ENCODE data around the gene LDLRAD4.

LDLRAD4 gene

DNA sequence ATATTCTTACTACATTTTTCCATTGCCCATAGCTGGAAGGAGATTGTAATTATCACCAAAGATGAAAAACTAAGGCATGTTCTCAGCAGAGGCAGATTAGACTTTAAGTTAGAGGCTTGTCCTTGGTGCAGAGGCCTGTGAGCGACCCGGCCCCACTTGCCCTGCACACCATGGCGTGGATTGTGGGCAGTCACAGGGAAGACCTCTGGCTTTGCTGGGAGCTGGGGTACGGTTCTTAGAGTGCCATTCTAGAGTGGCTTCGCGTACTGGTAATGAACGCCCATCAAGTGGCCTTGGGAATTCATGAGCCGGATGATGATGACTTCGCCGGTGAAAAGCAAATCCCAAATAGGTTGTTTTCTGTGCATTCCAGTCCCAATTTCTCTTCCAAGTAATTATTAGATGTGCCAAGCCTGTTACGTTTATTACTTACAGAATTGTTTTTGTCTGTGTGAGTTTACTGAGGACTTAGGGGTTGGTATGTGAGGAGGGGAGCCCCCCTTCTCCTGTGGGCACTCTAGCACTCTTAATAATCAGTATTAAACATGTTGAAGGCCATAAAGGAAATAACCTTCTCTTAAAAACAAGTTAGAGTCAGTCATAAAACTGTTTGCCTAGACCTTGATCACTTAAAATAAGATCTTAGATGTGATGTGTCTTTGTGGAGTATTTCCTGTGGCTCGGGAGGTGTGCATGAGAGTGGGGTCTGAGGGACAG, 90.6 kb downstream of the LDLRAD4 start:
- TF ChIP-seq EGR1 (IDR thresholded peaks at IDR 0.05): no peak
- TF ChIP-seq, protein P1, sequence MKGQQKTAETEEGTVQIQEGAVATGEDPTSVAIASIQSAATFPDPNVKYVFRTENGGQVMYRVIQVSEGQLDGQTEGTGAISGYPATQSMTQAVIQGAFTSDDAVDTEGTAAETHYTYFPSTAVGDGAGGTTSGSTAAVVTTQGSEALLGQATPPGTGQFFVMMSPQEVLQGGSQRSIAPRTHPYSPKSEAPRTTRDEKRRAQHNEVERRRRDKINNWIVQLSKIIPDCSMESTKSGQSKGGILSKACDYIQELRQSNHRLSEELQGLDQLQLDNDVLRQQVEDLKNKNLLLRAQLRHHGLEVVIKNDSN (IDR thresholded peaks at IDR 0.05): no peak
- TF ChIP-seq TAF1 (IDR thresholded peaks at IDR 0.05; ENCODE audit: low read depth): no peak
- no peak for TF ChIP-seq NFIC (IDR thresholded peaks at IDR 0.05)
- TF ChIP-seq, protein P2, sequence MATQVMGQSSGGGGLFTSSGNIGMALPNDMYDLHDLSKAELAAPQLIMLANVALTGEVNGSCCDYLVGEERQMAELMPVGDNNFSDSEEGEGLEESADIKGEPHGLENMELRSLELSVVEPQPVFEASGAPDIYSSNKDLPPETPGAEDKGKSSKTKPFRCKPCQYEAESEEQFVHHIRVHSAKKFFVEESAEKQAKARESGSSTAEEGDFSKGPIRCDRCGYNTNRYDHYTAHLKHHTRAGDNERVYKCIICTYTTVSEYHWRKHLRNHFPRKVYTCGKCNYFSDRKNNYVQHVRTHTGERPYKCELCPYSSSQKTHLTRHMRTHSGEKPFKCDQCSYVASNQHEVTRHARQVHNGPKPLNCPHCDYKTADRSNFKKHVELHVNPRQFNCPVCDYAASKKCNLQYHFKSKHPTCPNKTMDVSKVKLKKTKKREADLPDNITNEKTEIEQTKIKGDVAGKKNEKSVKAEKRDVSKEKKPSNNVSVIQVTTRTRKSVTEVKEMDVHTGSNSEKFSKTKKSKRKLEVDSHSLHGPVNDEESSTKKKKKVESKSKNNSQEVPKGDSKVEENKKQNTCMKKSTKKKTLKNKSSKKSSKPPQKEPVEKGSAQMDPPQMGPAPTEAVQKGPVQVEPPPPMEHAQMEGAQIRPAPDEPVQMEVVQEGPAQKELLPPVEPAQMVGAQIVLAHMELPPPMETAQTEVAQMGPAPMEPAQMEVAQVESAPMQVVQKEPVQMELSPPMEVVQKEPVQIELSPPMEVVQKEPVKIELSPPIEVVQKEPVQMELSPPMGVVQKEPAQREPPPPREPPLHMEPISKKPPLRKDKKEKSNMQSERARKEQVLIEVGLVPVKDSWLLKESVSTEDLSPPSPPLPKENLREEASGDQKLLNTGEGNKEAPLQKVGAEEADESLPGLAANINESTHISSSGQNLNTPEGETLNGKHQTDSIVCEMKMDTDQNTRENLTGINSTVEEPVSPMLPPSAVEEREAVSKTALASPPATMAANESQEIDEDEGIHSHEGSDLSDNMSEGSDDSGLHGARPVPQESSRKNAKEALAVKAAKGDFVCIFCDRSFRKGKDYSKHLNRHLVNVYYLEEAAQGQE (IDR thresholded peaks at IDR 0.05; ENCODE audit: low read depth): no peak

- TF ChIP-seq, protein P1 (IDR thresholded peaks at IDR 0.05): no peak
- no peak for TF ChIP-seq TCF12 (IDR thresholded peaks at IDR 0.05; ENCODE audit: low read depth)
- TF ChIP-seq TEAD4 (IDR thresholded peaks at IDR 0.05): no peak
- no peak for TF ChIP-seq EP300 (IDR thresholded peaks at IDR 0.05; ENCODE audit: borderline replicate concordance)
- no peak for TF ChIP-seq RAD21 (IDR thresholded peaks at IDR 0.05; ENCODE audit: low read depth)
- TF ChIP-seq FOXM1 (IDR thresholded peaks at IDR 0.05; ENCODE audit: borderline replicate concordance, low read depth): no peak
- TF ChIP-seq, protein P2 (IDR thresholded peaks at IDR 0.05; ENCODE audit: low read depth): no peak
- TF ChIP-seq YY1 (IDR thresholded peaks at IDR 0.05; ENCODE audit: low read depth): no peak
- no peak for TF ChIP-seq TAF1 (IDR thresholded peaks at IDR 0.05; ENCODE audit: low read depth)
- TF ChIP-seq CREB1 (IDR thresholded peaks at IDR 0.05; ENCODE audit: low read depth): no peak
- no peak for TF ChIP-seq EGR1 (IDR thresholded peaks at IDR 0.05)
- TF ChIP-seq NFIC (IDR thresholded peaks at IDR 0.05): no peak
- no peak for TF ChIP-seq CEBPB (IDR thresholded peaks at IDR 0.05)
- no peak for TF ChIP-seq MAX (IDR thresholded peaks at IDR 0.05)
- TF ChIP-seq ZBTB7A (IDR thresholded peaks at IDR 0.05; ENCODE audit: low read depth): no peak
Measured at GRCh38 chr18:13309748-13310670, 91.4 kb downstream of the LDLRAD4 start.

GRCh38 chr18:13311193-13311592, 92.6 kb downstream of the LDLRAD4 start:
- TF ChIP-seq CEBPB (IDR thresholded peaks at IDR 0.05) (no peak), TEAD4 (IDR thresholded peaks at IDR 0.05) (no peak), FOXM1 (IDR thresholded peaks at IDR 0.05; ENCODE audit: borderline replicate concordance, low read depth) (no peak), EP300 (IDR thresholded peaks at IDR 0.05; ENCODE audit: borderline replicate concordance) (no peak), NFIC (IDR thresholded peaks at IDR 0.05) (no peak), TCF12 (IDR thresholded peaks at IDR 0.05; ENCODE audit: low read depth) (no peak), RAD21 (IDR thresholded peaks at IDR 0.05; ENCODE audit: low read depth) (no peak), CREB1 (IDR thresholded peaks at IDR 0.05; ENCODE audit: low read depth) (no peak), MAX (IDR thresholded peaks at IDR 0.05) (no peak), ZBTB7A (IDR thresholded peaks at IDR 0.05; ENCODE audit: low read depth) (no peak)
- TF ChIP-seq, protein P1 (IDR thresholded peaks at IDR 0.05): no peak

- TF ChIP-seq NFIC (IDR thresholded peaks at IDR 0.05): no peak
Measured at GRCh38 chr18:13312515-13312914, 94.0 kb downstream of the LDLRAD4 start.

GRCh38 chr18:13313006-13313686, 94.6 kb downstream of the LDLRAD4 start:
- TF ChIP-seq EGR1 (IDR thresholded peaks at IDR 0.05): no peak
